GM18858 (cell line): ENCODE results near the gene TRIM2.

Source experiments
- ATAC-seq: cut with Tn5 transposase; IDR thresholded peaks from one replicate; pipeline ENCODE4 v1.9.1; 2021; ENCODE audit not compliant: unreplicated experiment

TRIM2 gene

GRCh38 chr4:153325558-153325957 is 121.3 kb downstream of the TRIM2 start:
- no peak for ATAC-seq

DNA sequence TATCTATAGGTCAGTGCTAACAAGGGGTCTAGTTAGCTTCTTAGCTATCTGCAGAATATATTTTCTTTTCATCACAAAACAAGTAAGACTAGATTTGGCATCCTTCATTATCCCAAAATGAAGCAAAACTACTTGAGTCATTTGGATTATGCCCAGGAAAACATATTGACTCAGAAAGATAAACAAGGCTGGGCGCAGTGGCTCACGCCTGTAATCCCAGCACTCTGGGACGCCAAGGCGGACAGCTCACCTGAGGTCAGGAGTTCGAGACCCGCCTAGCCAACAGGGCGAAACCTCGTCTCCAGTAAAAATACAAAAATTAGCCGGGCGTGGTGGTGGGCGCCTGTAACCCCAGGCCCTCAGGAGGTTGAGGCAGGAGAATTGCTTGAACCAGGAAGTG is 122.3 kb downstream of the TRIM2 start:
- ATAC-seq = no peak

DNA sequence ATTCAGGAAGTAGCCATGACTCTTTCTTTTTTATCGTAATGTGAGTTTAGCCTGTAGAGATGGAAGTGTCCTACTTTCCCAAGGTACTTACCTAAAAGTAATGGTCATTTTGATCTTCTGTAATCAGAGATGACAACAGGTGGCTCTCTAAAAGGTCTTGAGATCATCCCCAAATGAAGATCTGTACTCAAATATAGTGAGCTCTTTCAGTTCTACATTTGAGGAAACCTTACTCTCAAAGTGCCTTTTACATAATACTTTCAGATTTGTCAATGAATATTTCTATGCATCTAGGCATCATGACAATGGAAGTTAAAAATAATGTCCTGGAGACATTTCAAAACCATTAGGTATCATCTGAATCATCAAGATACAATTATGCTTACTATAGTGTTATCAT is 123.0 kb downstream of the TRIM2 start:
- ATAC-seq = peak; percentile 44

GRCh38 chr4:153332936-153333335 is 128.7 kb downstream of the TRIM2 start:
- ATAC-seq = no peak

- no peak for ATAC-seq
Observed at GRCh38 chr4:153333874-153334273, 129.6 kb downstream of the TRIM2 start.

DNA sequence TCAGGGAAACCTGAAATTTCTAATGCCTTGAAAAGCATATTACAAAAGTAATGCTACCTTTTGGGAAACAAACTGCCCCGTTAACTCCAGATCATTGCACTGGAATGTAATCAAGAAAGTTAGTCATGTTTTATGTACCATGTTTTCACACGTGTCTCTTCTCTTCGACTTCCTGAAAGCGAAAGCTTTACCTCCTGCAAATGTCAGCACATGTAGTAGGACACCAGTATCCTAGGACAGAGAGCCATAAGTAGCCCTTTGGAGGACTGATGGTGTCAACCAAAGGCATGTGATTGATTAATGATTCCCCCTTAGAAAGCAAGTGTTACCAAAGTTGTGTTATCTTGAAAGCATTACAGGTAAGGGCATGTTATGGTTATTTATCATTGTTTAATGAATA is 131.4 kb downstream of the TRIM2 start:
- ATAC-seq = no peak

DNA sequence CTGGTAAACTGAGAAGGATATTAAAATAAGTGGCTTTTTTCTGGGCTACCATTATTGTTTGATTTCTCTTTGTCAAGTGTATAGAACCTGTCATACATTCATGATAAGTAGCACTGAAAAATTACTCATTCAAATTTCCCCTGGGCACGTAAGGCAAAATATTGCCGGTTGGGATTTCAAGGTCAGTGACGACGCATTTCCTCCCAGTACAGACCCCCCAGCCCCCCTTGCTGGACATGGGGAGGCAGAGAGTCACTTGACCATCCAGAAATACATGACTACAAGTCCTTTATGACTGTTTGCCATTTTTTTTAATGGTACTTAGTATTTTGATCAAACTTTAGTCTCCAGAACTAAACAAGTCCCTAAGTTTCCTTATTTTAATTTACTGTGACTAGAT is 133.4 kb downstream of the TRIM2 start:
- ATAC-seq = no peak

DNA sequence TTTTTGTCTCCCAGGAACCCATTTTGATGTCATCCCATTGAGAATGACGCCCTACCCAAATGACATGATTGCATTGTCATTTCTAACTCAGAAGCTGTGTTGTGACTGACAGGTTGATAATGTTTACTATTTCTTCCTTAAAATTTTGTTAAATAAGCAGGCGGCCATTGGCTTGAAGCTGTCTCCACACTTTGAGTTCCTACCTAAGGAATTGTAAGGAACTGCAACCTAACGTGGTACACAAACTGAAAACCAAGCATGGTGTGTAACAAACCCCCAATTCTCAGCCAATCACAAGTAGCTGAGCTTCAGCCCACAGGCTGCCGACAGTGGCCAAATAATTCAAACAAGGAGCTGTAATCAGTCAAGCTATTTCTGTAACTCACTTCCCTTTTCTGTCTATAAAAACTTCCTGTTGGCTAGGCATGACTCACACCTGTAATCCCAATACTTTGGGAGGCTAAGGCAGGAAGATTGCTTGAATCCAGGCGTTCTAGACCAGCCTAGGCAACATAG is 137.4 kb downstream of the TRIM2 start:
- no peak for ATAC-seq

DNA sequence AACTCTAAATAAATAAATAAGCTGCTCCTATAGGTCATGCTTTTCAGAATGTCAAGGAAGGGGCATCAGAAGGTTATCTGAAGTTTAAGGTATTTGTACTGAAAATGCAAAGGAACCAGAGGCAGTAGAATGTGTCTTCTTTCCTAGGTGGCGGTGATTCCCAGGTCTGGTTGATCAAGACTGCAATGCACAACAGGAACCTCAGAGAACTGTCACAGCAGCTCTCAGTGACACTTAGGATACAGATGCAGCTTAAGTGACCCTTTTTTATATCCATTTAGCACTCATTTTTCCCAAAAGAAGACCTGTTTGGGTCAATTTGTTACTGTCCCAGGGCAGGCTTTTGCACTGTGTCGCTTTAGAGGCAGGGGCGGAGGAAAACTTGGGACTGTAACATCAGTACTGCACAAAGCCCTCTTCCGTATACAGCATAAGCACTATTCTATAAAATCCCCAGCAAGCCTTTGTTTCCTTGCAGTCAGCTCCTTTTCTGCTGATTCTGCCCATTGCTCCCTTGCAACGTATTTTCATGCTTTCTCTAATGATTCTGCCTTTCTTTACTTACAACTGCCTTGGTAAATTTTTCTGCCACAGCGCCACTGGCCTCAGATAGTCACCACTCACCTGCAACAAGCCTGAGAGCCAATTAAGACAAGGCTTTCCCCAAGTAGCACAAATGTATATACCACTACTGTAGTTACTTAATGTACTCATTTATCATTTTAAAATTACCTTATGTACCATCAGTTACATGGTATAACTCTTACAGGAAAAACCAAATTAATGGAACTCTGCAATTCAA is 138.7 kb downstream of the TRIM2 start:
- ATAC-seq = no peak

GRCh38 chr4:153344131-153345011 is 140.1 kb downstream of the TRIM2 start, which contains the start of gene MND1:
TSS of gene MND1 (plus strand) at chr4:153344688. CDS start at chr4:153344738, 50 bp downstream.
- peak; percentile 61 for ATAC-seq

- ATAC-seq = peak; percentile 26
Observed at GRCh38 chr4:153345012-153345981, 141.1 kb downstream of the TRIM2 start.

GRCh38 chr4:153346031-153346430 is 141.8 kb downstream of the TRIM2 start:
- no peak for ATAC-seq

DNA sequence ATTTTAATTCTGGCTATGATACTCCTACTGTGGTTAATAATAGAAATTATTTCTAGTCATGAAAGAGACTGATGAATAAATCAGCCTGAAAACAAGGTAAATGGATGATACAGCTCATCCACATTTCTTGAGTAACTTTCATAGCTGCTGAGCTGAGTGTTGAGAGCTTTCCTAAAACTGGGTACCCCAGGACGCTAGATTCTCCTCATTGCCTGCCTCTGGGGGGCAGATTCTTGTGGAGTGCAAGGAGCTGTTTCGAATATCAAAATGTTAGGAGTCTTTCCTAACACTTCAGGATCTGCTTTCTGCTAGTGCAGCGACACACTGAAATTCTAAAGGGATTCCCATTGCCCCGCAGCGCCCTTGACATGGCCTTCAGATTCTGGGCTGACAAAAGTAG is 142.3 kb downstream of the TRIM2 start:
- no peak for ATAC-seq

GRCh38 chr4:153347117-153347516 is 142.9 kb downstream of the TRIM2 start:
- ATAC-seq = no peak

- no peak for ATAC-seq
Observed at GRCh38 chr4:153348006-153348405, 143.8 kb downstream of the TRIM2 start.

- ATAC-seq = no peak
Observed at GRCh38 chr4:153349206-153349805, 145.1 kb downstream of the TRIM2 start.

DNA sequence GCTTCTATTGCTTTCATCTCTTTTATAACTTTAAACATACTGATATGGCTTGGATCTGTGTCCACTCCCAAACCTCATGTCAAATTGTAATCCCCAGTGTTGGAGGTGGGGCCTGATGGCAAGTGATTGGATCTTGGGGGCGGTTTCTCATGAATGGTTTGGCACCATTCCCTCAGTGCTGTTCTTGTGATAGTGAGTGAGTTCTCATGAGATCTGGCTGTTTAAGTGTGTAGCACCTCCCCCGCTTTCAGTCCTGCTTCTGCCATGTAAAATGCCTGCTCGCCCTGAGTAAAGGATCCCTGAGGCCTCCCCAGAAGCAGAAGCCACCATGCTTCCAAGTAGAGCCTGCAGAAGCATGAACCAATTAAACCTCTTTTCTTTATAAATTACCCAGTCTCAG is 157.9 kb downstream of the TRIM2 start:
- ATAC-seq = no peak

DNA sequence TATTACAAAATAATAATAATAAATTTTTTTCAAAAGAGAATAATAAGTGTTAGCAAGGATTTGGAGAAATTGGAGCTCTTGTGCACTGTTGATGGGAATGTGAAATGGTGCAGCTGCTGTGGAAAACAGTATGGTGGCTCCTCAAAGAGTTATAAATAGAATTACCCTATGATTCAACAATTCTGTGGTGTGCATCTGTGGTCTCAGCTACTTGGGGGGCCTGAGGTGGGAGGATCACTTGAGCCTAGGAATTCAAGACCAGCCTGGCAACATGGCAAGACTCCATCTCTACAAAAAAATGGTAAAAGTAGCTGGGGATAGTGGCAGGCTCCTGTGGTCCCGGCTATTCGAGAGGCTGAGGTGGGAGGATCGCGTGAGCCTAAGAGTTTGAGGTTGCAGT is 159.8 kb downstream of the TRIM2 start:
- no peak for ATAC-seq

GRCh38 chr4:153365003-153365402 is 160.8 kb downstream of the TRIM2 start:
- ATAC-seq = peak; percentile 68

GRCh38 chr4:153366486-153366885 is 162.2 kb downstream of the TRIM2 start:
- no peak for ATAC-seq
